B cell (primary cell): ENCODE results near the gene HOXD3.

Experiments
- EZH2 ChIP-seq: IDR thresholded peaks from 2 replicates; pipeline ENCODE4 v1.6.1; 2012; ENCODE audit warnings: borderline replicate concordance, low read depth, mild to moderate bottlenecking, moderate library complexity, low read length; ENCODE audit not compliant: insufficient read depth, poor library complexity, severe bottlenecking
- TF ChIP-seq, protein P1 (sequence below): fragments of 200-600 bp; IDR thresholded peaks from one replicate; pipeline ENCODE4 v1.8.0; 2022; ENCODE audit warnings: antibody characterized with exemption, mild to moderate bottlenecking

DNA sequence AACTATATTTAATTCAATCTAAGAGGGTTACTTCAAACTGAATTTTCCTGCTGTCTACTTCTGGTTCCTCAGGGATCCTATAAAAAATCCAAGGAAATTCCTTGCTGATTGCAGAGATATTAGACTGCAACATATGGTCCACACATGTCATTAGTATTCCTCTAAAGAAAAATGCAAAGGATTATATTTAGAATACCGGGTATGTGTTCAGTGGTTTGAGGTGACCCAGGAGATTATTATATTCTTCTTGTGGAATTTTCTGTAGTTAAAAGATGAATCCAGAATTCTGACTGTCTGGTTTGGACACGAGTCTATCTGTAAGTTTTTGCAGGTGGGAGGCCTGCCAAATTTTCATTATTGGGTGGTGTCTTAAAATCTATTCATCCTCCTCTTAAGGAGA, 49.6 kb downstream of the HOXD3 start:
- TF ChIP-seq, protein P1, sequence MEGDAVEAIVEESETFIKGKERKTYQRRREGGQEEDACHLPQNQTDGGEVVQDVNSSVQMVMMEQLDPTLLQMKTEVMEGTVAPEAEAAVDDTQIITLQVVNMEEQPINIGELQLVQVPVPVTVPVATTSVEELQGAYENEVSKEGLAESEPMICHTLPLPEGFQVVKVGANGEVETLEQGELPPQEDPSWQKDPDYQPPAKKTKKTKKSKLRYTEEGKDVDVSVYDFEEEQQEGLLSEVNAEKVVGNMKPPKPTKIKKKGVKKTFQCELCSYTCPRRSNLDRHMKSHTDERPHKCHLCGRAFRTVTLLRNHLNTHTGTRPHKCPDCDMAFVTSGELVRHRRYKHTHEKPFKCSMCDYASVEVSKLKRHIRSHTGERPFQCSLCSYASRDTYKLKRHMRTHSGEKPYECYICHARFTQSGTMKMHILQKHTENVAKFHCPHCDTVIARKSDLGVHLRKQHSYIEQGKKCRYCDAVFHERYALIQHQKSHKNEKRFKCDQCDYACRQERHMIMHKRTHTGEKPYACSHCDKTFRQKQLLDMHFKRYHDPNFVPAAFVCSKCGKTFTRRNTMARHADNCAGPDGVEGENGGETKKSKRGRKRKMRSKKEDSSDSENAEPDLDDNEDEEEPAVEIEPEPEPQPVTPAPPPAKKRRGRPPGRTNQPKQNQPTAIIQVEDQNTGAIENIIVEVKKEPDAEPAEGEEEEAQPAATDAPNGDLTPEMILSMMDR: no peak
- no peak for TF ChIP-seq EZH2
